ENCODE data around the gene MAIP1.
"Not testable (repeated sequence)": the region's sequence is repeated elsewhere in the genome, so short reads cannot be mapped to it uniquely, and the experiment has no call there.

MAIP1 gene

GRCh38 chr2:199955339-199956061 is at the start of gene MAIP1, which contains the start of gene TYW5:
Gene MAIP1, plus strand, starts transcription at chr2:199955582. Its CDS starts 217 bp downstream, at chr2:199955799.
Gene TYW5, minus strand, starts transcription at chr2:199955491. Its CDS starts 21 bp downstream, at chr2:199955470.
- Histone ChIP-seq H3K4me1 (ENCODE audit: control insufficient read depth, insufficient read depth, low read length) (no peaks in the 10 kb centered on the region), H3K9ac (ENCODE audit: low read length) (peak within 1 kb of the TSS; percentile 92)

GRCh38 chr2:199907008-199907714 is 48.2 kb upstream of the MAIP1 start:
- H3K4me3 ChIP-seq (ENCODE audit: low read depth, low read length) = no peak overlapping the region
- peaks cover 6% of the 10 kb centered on the region for H3K4me1 ChIP-seq (ENCODE audit: control insufficient read depth, insufficient read depth, low read length)
- no peak overlapping the region for H3K9ac ChIP-seq (ENCODE audit: low read length)
- H3K9me3 ChIP-seq (ENCODE audit: control insufficient read depth, insufficient read depth, low read depth, low read length) = no peaks in the 10 kb centered on the region
- H3K27ac ChIP-seq (ENCODE audit: low read depth, low read length) = no peak overlapping the region
- peaks cover 3% of the 10 kb centered on the region; the same call in 1 of the 2 replicates for H3K36me3 ChIP-seq (ENCODE audit: control insufficient read depth, insufficient read depth, low read length)
- H3K27me3 ChIP-seq (ENCODE audit: control insufficient read depth, insufficient read depth, low read length) = no peaks in the 10 kb centered on the region

More at GRCh38 chr2:199955339-199956061, at the start of gene MAIP1, which contains the start of gene TYW5:
- Histone ChIP-seq H3K27ac (ENCODE audit: low read depth, low read length) (peak within 1 kb of the TSS; percentile 98), H3K27me3 (ENCODE audit: control insufficient read depth, insufficient read depth, low read length) (no peaks in the 10 kb centered on the region), H3K9me3 (ENCODE audit: control insufficient read depth, insufficient read depth, low read depth, low read length) (no peaks in the 10 kb centered on the region), H3K4me3 (ENCODE audit: low read depth, low read length) (peak within 1 kb of the TSS; percentile 93), H3K36me3 (ENCODE audit: control insufficient read depth, insufficient read depth, low read length) (peaks cover 35% of the 10 kb centered on the region)

- Histone ChIP-seq H3K4me1 (ENCODE audit: control insufficient read depth, insufficient read depth, low read length) (peaks cover 6% of the 10 kb centered on the region), H3K4me3 (ENCODE audit: low read depth, low read length) (peak overlapping the region; percentile 90), H3K36me3 (ENCODE audit: control insufficient read depth, insufficient read depth, low read length) (peaks cover 22% of the 10 kb centered on the region), H3K27me3 (ENCODE audit: control insufficient read depth, insufficient read depth, low read length) (no peaks in the 10 kb centered on the region), H3K9me3 (ENCODE audit: control insufficient read depth, insufficient read depth, low read depth, low read length) (peaks cover 14% of the 10 kb centered on the region; the same call in 1 of the 2 replicates), H3K9ac (ENCODE audit: low read length) (peak overlapping the region; percentile 80), H3K27ac (ENCODE audit: low read depth, low read length) (peak overlapping the region; percentile 95)
Measured at GRCh38 chr2:199910338-199911051, 44.9 kb upstream of the MAIP1 start.

GRCh38 chr2:199911052-199911876 is 44.1 kb upstream of the MAIP1 start, which contains the start of gene C2orf69:
Gene C2orf69, plus strand, starts transcription at chr2:199911293. Its CDS starts 146 bp downstream, at chr2:199911439.
- peaks cover 17% of the 10 kb centered on the region for H3K9me3 ChIP-seq (ENCODE audit: control insufficient read depth, insufficient read depth, low read depth, low read length)
- peaks cover 6% of the 10 kb centered on the region for H3K4me1 ChIP-seq (ENCODE audit: control insufficient read depth, insufficient read depth, low read length)
- peak within 1 kb of the TSS; percentile 90 for H3K4me3 ChIP-seq (ENCODE audit: low read depth, low read length)
- peak within 1 kb of the TSS; percentile 94 for H3K9ac ChIP-seq (ENCODE audit: low read length)
- peaks cover 29% of the 10 kb centered on the region for H3K36me3 ChIP-seq (ENCODE audit: control insufficient read depth, insufficient read depth, low read length)
- H3K27me3 ChIP-seq (ENCODE audit: control insufficient read depth, insufficient read depth, low read length) = no peaks in the 10 kb centered on the region
- H3K27ac ChIP-seq (ENCODE audit: low read depth, low read length) = peak within 1 kb of the TSS; percentile 95

- H3K27me3 ChIP-seq (ENCODE audit: control insufficient read depth, insufficient read depth, low read length) = no peaks in the 10 kb centered on the region
- H3K9ac ChIP-seq (ENCODE audit: low read length) = peak overlapping the region; percentile 94
- peaks cover 35% of the 10 kb centered on the region for H3K36me3 ChIP-seq (ENCODE audit: control insufficient read depth, insufficient read depth, low read length)
- peak overlapping the region; percentile 90 for H3K4me3 ChIP-seq (ENCODE audit: low read depth, low read length)
- peaks cover 6% of the 10 kb centered on the region for H3K4me1 ChIP-seq (ENCODE audit: control insufficient read depth, insufficient read depth, low read length)
- peaks cover 23% of the 10 kb centered on the region for H3K9me3 ChIP-seq (ENCODE audit: control insufficient read depth, insufficient read depth, low read depth, low read length)
- H3K27ac ChIP-seq (ENCODE audit: low read depth, low read length) = peak overlapping the region; percentile 94; the same call in 1 of the 2 replicates
Measured at GRCh38 chr2:199911877-199912161, 43.6 kb upstream of the MAIP1 start.

- not testable (repeated sequence) for H3K27me3 ChIP-seq (ENCODE audit: control insufficient read depth, insufficient read depth, low read length); H3K4me1 ChIP-seq (ENCODE audit: control insufficient read depth, insufficient read depth, low read length); H3K27ac ChIP-seq (ENCODE audit: low read depth, low read length)
- Histone ChIP-seq H3K9me3 (ENCODE audit: control insufficient read depth, insufficient read depth, low read depth, low read length) (peaks cover 31% of the 10 kb centered on the region), H3K9ac (ENCODE audit: low read length) (peak overlapping the region; percentile 94), H3K4me3 (ENCODE audit: low read depth, low read length) (peak overlapping the region; percentile 90), H3K36me3 (ENCODE audit: control insufficient read depth, insufficient read depth, low read length) (peaks cover 42% of the 10 kb centered on the region)
Measured at GRCh38 chr2:199912553-199913114, 42.7 kb upstream of the MAIP1 start.

- Histone ChIP-seq H3K36me3 (ENCODE audit: control insufficient read depth, insufficient read depth, low read length) (peaks cover 58% of the 10 kb centered on the region), H3K4me1 (ENCODE audit: control insufficient read depth, insufficient read depth, low read length) (peaks cover 6% of the 10 kb centered on the region), H3K9me3 (ENCODE audit: control insufficient read depth, insufficient read depth, low read depth, low read length) (peaks cover 34% of the 10 kb centered on the region), H3K4me3 (ENCODE audit: low read depth, low read length) (peak overlapping the region; percentile 20; the same call in 1 of the 2 replicates), H3K27ac (ENCODE audit: low read depth, low read length) (no peak overlapping the region), H3K9ac (ENCODE audit: low read length) (no peak overlapping the region), H3K27me3 (ENCODE audit: control insufficient read depth, insufficient read depth, low read length) (no peaks in the 10 kb centered on the region)
Measured at GRCh38 chr2:199914372-199914958, 40.9 kb upstream of the MAIP1 start.

GRCh38 chr2:199916980-199917379 is 38.4 kb upstream of the MAIP1 start:
- Histone ChIP-seq H3K9me3 (ENCODE audit: control insufficient read depth, insufficient read depth, low read depth, low read length) (peaks cover 34% of the 10 kb centered on the region), H3K27ac (ENCODE audit: low read depth, low read length) (no peak overlapping the region), H3K27me3 (ENCODE audit: control insufficient read depth, insufficient read depth, low read length) (no peaks in the 10 kb centered on the region), H3K4me3 (ENCODE audit: low read depth, low read length) (no peak overlapping the region), H3K4me1 (ENCODE audit: control insufficient read depth, insufficient read depth, low read length) (no peaks in the 10 kb centered on the region), H3K9ac (ENCODE audit: low read length) (no peak overlapping the region), H3K36me3 (ENCODE audit: control insufficient read depth, insufficient read depth, low read length) (peaks cover 67% of the 10 kb centered on the region)

- H3K27me3 ChIP-seq (ENCODE audit: control insufficient read depth, insufficient read depth, low read length) = no peaks in the 10 kb centered on the region
Measured at GRCh38 chr2:199922856-199923255, 32.5 kb upstream of the MAIP1 start.

GRCh38 chr2:199923924-199924323 is 31.5 kb upstream of the MAIP1 start:
- Histone ChIP-seq H3K4me1 (ENCODE audit: control insufficient read depth, insufficient read depth, low read length) (peaks cover 14% of the 10 kb centered on the region), H3K36me3 (ENCODE audit: control insufficient read depth, insufficient read depth, low read length) (peaks cover 40% of the 10 kb centered on the region)

More at GRCh38 chr2:199922856-199923255, 32.5 kb upstream of the MAIP1 start:
- peaks cover 6% of the 10 kb centered on the region for H3K4me1 ChIP-seq (ENCODE audit: control insufficient read depth, insufficient read depth, low read length)
- H3K9me3 ChIP-seq (ENCODE audit: control insufficient read depth, insufficient read depth, low read depth, low read length) = peaks cover under 1% of the 10 kb centered on the region; the same call in 1 of the 2 replicates
- H3K36me3 ChIP-seq (ENCODE audit: control insufficient read depth, insufficient read depth, low read length) = peaks cover 48% of the 10 kb centered on the region
- no peak overlapping the region for H3K27ac ChIP-seq (ENCODE audit: low read depth, low read length)
- H3K4me3 ChIP-seq (ENCODE audit: low read depth, low read length) = no peak overlapping the region
- H3K9ac ChIP-seq (ENCODE audit: low read length) = no peak overlapping the region

More at GRCh38 chr2:199923924-199924323, 31.5 kb upstream of the MAIP1 start:
- no peak overlapping the region for H3K4me3 ChIP-seq (ENCODE audit: low read depth, low read length)
- no peaks in the 10 kb centered on the region for H3K27me3 ChIP-seq (ENCODE audit: control insufficient read depth, insufficient read depth, low read length)
- no peak overlapping the region for H3K27ac ChIP-seq (ENCODE audit: low read depth, low read length)
- H3K9ac ChIP-seq (ENCODE audit: low read length) = no peak overlapping the region
- H3K9me3 ChIP-seq (ENCODE audit: control insufficient read depth, insufficient read depth, low read depth, low read length) = no peaks in the 10 kb centered on the region

Data from HUES6 (cell line).